ENCODE results near the gene IPMK. TPM values are rescaled to one million over a fixed set of nuclear protein-coding genes. Genes with fewer than 3 reads are reported as not detected.

IPMK gene
- total and polyA plus RNA-seq, 9 of the 15 experiments (the other 6 are each of a cell fraction or from before 2014, with no cell fraction given), result 0.98 to 4.4 (median 2.7) TPM

DNA sequence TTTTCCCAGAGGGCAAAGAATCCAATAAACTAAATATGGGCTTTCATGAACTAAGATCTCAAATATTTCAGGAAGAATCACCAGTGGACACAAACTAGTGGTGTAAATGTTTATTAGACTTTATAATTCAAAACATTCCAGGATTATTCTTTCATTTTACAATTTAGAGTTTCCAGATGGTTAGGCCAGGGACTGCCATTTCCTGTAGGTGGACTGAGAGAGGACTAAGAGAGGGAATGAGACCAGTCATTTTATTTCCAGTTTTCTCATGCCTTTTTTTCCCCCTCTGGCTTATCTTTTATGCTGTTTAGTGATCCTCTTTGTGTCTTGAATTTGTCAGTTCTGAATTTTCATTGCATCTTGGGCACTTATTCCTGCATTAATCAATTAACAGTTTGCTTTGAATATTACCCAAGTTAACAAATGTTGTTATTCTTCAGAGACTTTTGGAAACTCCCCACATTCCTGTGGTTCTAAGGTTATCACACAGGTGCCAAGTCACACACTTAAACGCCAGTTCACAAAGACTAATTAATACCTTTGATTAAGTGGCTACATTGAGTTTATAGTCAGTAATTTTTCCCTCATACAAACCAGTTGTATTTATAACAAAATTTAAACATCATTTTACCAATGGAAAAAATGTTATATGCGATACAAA, 13.5 kb upstream of the IPMK start:
- peaks cover 80% of the 10 kb centered on the region for H3K36me3 ChIP-seq (ENCODE audit: control insufficient read depth, insufficient read depth, low read length)
- FAIRE-seq (no peak), ATAC-seq (no peak), DNase-seq (ENCODE audit: extremely low read depth in 1 of 4, low spot score in 3 of 4) (no peak)
- no peaks in the 10 kb centered on the region for H3K4me1 ChIP-seq (replicated peaks in 1 of 2; ENCODE audit: control insufficient read depth in 2 of 2, insufficient read depth in 2 of 2, low read length in 2 of 2)
- no peaks in the 10 kb centered on the region for H3K9me3 ChIP-seq (replicated peaks; ENCODE audit: control insufficient read depth, insufficient read depth, low read depth, low read length)
- no peaks in the 10 kb centered on the region for H4K20me1 ChIP-seq (replicated peaks; ENCODE audit: control insufficient read depth, insufficient read depth, low read length)
- intact Hi-C loops (cut with micrococcal nuclease), result no loop called here
- ChIA-PET CTCF (ENCODE audit: low intra/inter-chr PET ratio) (no interaction called here), POLR2A (interaction anchor here (0.7 kb wide), 1 partner anchor 15 kb away, joined by 3 read pairs; no protein-coding TSS in a partner anchor)
- no TSS peak for BruUV-seq (replicated peaks)
- H3K27me3 ChIP-seq (ENCODE audit: control insufficient read depth in 2 of 2, insufficient read depth in 2 of 2, low read length in 2 of 2), result no peaks in the 10 kb centered on the region
- no peak overlapping the region for H3K27ac ChIP-seq (ENCODE audit: extremely low read depth, low read depth, low read length)
- H3K9me1 ChIP-seq (ENCODE audit: control insufficient read depth, insufficient read depth, low read length), result no peaks in the 10 kb centered on the region
- in situ Hi-C loops (cut with MboI), result no loop called here
- no peak overlapping the region for H3K4me3 ChIP-seq
- 81% methylated on average over 2 of the region's 2 CpGs for WGBS (ENCODE audit: insufficient coverage, low coverage, missing lambda C conversion rate)
- peaks cover 3% of the 10 kb centered on the region; the same call in 1 of the 3 replicates for H3K79me2 ChIP-seq (ENCODE audit: control insufficient read depth, insufficient read depth, low read length)
- no peak overlapping the region for H2AFZ ChIP-seq (ENCODE audit: low read depth, low read length)
- H3K4me2 ChIP-seq (ENCODE audit: insufficient read depth, low read length), result no peak overlapping the region
- no peak overlapping the region for H3K9ac ChIP-seq (ENCODE audit: insufficient read depth in 1 of 2, low read depth in 2 of 2, low read length in 2 of 2)
- no peak for TF ChIP-seq SMARCA5 (IDR thresholded peaks at IDR 0.05)
- no peak for TF ChIP-seq PHF21A (IDR thresholded peaks at IDR 0.05; ENCODE audit: borderline replicate concordance, low read depth)
- TF ChIP-seq THRAP3 (IDR thresholded peaks at IDR 0.05; ENCODE audit: borderline replicate concordance), result no peak
- no peak for TF ChIP-seq IRF2 (CRISPR knock-in tag; IDR thresholded peaks at IDR 0.05)
- no peak for TF ChIP-seq LCOR (CRISPR knock-in tag; IDR thresholded peaks at IDR 0.05)
- no peak for TF ChIP-seq NFRKB (IDR thresholded peaks at IDR 0.05; ENCODE audit: low read depth)
- no peak for TF ChIP-seq RNF2 (IDR thresholded peaks at IDR 0.05)
- TF ChIP-seq RBM17 (IDR thresholded peaks at IDR 0.05; ENCODE audit: borderline replicate concordance, low read depth, low read length), result no peak
- TF ChIP-seq, protein P1, sequence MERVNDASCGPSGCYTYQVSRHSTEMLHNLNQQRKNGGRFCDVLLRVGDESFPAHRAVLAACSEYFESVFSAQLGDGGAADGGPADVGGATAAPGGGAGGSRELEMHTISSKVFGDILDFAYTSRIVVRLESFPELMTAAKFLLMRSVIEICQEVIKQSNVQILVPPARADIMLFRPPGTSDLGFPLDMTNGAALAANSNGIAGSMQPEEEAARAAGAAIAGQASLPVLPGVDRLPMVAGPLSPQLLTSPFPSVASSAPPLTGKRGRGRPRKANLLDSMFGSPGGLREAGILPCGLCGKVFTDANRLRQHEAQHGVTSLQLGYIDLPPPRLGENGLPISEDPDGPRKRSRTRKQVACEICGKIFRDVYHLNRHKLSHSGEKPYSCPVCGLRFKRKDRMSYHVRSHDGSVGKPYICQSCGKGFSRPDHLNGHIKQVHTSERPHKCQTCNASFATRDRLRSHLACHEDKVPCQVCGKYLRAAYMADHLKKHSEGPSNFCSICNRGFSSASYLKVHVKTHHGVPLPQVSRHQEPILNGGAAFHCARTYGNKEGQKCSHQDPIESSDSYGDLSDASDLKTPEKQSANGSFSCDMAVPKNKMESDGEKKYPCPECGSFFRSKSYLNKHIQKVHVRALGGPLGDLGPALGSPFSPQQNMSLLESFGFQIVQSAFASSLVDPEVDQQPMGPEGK (CRISPR knock-in tag; IDR thresholded peaks at IDR 0.05; ENCODE audit: borderline replicate concordance), result no peak
- TF ChIP-seq E2F3 (CRISPR knock-in tag; IDR thresholded peaks at IDR 0.05), result no peak
- TF ChIP-seq, protein P2, sequence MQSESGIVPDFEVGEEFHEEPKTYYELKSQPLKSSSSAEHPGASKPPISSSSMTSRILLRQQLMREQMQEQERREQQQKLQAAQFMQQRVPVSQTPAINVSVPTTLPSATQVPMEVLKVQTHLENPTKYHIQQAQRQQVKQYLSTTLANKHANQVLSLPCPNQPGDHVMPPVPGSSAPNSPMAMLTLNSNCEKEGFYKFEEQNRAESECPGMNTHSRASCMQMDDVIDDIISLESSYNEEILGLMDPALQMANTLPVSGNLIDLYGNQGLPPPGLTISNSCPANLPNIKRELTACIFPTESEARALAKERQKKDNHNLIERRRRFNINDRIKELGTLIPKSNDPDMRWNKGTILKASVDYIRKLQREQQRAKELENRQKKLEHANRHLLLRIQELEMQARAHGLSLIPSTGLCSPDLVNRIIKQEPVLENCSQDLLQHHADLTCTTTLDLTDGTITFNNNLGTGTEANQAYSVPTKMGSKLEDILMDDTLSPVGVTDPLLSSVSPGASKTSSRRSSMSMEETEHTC (IDR thresholded peaks at IDR 0.05), result no peak
- TF ChIP-seq, protein P3, sequence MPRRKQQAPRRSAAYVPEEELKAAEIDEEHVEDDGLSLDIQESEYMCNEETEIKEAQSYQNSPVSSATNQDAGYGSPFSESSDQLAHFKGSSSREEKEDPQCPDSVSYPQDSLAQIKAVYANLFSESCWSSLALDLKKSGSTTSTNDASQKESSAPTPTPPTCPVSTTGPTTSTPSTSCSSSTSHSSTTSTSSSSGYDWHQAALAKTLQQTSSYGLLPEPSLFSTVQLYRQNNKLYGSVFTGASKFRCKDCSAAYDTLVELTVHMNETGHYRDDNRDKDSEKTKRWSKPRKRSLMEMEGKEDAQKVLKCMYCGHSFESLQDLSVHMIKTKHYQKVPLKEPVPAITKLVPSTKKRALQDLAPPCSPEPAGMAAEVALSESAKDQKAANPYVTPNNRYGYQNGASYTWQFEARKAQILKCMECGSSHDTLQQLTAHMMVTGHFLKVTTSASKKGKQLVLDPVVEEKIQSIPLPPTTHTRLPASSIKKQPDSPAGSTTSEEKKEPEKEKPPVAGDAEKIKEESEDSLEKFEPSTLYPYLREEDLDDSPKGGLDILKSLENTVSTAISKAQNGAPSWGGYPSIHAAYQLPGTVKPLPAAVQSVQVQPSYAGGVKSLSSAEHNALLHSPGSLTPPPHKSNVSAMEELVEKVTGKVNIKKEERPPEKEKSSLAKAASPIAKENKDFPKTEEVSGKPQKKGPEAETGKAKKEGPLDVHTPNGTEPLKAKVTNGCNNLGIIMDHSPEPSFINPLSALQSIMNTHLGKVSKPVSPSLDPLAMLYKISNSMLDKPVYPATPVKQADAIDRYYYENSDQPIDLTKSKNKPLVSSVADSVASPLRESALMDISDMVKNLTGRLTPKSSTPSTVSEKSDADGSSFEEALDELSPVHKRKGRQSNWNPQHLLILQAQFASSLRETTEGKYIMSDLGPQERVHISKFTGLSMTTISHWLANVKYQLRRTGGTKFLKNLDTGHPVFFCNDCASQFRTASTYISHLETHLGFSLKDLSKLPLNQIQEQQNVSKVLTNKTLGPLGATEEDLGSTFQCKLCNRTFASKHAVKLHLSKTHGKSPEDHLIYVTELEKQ (CRISPR knock-in tag; IDR thresholded peaks at IDR 0.05), result no peak
- no peak for TF ChIP-seq XRCC4 (IDR thresholded peaks at IDR 0.05; ENCODE audit: extremely low read depth, insufficient read depth, insufficient read length)
- no peak for TF ChIP-seq CBFA2T3 (IDR thresholded peaks at IDR 0.05)
- no peak for TF ChIP-seq POLR2B (IDR thresholded peaks at IDR 0.05; ENCODE audit: low read depth, partially characterized antibody)
- TF ChIP-seq PTTG1 (tag; IDR thresholded peaks at IDR 0.05; ENCODE audit: low read depth), result no peak
- TF ChIP-seq CHD2 (IDR thresholded peaks at IDR 0.05; ENCODE audit: low read depth, low read length), result no peak
